ENCODE results near the gene C12orf56.
A peak's percentile ranks its signal among the peaks of the same experiment; 100 is the strongest.

Gene C12orf56

GRCh38 chr12:64390275-64390851, at the start of gene C12orf56:
Gene C12orf56 (minus strand): TSS chr12:64390758. CDS start chr12:64390565, 193 bp downstream.
- Mint-ChIP-seq H3K27me3 (peaks cover 34% of the 10 kb centered on the region), H3K4me3 (peak within 1 kb of the TSS; percentile 60), H3K4me1 (ENCODE audit: low read depth) (peaks cover 5% of the 10 kb centered on the region), H3K9me3 (no peaks in the 10 kb centered on the region), H3K36me3 (ENCODE audit: low read depth) (no peaks in the 10 kb centered on the region), H3K27ac (no peak within 1 kb of the TSS)
- intact Hi-C loops (cut with micrococcal nuclease) = loop anchor here (5.0 kb wide), 1 partner anchor 563 kb away; no protein-coding TSS in a partner anchor

- Mint-ChIP-seq H3K27me3 (no peaks in the 10 kb centered on the region), H3K36me3 (ENCODE audit: low read depth) (peaks cover 84% of the 10 kb centered on the region), H3K9me3 (no peaks in the 10 kb centered on the region), H3K27ac (no peak overlapping the region), H3K4me3 (no peak overlapping the region), H3K4me1 (ENCODE audit: low read depth) (no peaks in the 10 kb centered on the region)
- intact Hi-C loops (cut with micrococcal nuclease) = no loop called here
Measured at GRCh38 chr12:64440100-64440499, 49.5 kb upstream of the C12orf56 start.

DNA sequence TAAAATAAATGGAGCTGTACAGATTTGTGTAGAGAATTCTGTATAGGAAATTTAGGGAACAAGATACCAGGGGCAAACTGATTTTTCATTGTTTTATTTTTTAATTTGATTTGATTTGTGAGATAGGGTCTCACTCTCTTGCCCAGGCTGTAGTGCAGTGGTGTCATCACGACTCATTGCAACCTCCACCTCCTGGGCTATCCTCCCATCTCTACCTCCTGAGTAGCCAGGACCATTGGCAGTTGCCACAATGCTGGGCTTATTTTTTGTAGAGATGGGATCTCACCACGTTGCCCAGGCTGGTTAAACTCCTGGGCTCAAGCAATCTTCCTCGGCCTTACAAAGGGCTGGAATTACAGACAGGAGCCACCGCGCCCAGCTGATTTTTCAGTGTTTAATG, 43.4 kb upstream of the C12orf56 start:
- H3K4me1 Mint-ChIP-seq (ENCODE audit: low read depth) = no peaks in the 10 kb centered on the region
- no peaks in the 10 kb centered on the region for H3K9me3 Mint-ChIP-seq
- no peak overlapping the region for H3K4me3 Mint-ChIP-seq
- peaks cover 97% of the 10 kb centered on the region for H3K36me3 Mint-ChIP-seq (ENCODE audit: low read depth)
- no peak overlapping the region for H3K27ac Mint-ChIP-seq
- no peaks in the 10 kb centered on the region for H3K27me3 Mint-ChIP-seq
- intact Hi-C loops (cut with micrococcal nuclease) = no loop called here

DNA sequence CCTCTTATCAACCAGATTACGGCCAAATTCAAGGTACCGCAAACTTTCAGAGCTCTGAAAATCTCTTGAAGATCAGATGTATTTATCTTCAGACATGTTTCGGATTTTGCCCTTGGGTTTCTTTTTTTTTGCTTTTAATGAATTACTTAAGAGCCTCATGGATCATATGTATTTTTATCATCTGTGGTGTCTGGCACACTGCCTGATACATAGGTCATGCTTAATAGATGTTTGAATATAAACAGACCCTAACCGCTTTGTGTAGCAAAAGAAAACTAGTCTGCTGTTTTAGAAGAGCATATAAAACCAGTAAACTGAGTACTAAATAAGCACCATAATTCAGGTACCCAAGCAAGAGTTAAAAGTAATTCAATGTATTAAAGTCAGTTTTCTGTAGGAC, 41.2 kb upstream of the C12orf56 start:
- no peak overlapping the region for H3K4me3 Mint-ChIP-seq
- H3K9me3 Mint-ChIP-seq = no peaks in the 10 kb centered on the region
- no peaks in the 10 kb centered on the region for H3K27me3 Mint-ChIP-seq
- H3K27ac Mint-ChIP-seq = no peak overlapping the region
- intact Hi-C loops (cut with micrococcal nuclease) = no loop called here
- H3K4me1 Mint-ChIP-seq (ENCODE audit: low read depth) = no peaks in the 10 kb centered on the region
- peaks cover 96% of the 10 kb centered on the region for H3K36me3 Mint-ChIP-seq (ENCODE audit: low read depth)

- H3K27me3 Mint-ChIP-seq = no peaks in the 10 kb centered on the region
- no peak overlapping the region for H3K27ac Mint-ChIP-seq
- H3K4me1 Mint-ChIP-seq (ENCODE audit: low read depth) = no peaks in the 10 kb centered on the region
- peaks cover 96% of the 10 kb centered on the region for H3K36me3 Mint-ChIP-seq (ENCODE audit: low read depth)
- H3K9me3 Mint-ChIP-seq = no peaks in the 10 kb centered on the region
- intact Hi-C loops (cut with micrococcal nuclease) = no loop called here
- H3K4me3 Mint-ChIP-seq = no peak overlapping the region
Measured at GRCh38 chr12:64430886-64431285, 40.3 kb upstream of the C12orf56 start.

DNA sequence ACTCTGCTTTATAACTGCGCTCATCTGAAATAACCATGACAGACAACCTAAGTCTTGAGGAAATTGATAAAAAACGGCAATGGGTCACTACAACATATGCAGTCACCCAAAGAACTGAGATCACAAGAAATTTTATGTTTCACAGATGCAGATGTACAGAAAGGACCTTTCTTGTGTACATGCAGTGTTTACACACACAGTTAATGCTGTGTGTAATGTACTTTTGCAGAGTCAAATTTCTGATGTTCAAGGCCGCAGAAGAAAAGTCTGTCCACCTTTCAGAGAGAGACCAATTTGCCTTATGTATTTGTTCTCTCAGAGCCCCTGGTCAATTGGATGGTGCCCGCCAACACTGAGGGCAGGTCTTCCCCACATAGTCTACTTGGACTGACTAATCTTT, 38.4 kb upstream of the C12orf56 start:
- Mint-ChIP-seq H3K27ac (no peak overlapping the region), H3K4me1 (ENCODE audit: low read depth) (no peaks in the 10 kb centered on the region), H3K4me3 (no peak overlapping the region), H3K27me3 (no peaks in the 10 kb centered on the region), H3K36me3 (ENCODE audit: low read depth) (peaks cover 95% of the 10 kb centered on the region), H3K9me3 (no peaks in the 10 kb centered on the region)
- intact Hi-C loops (cut with micrococcal nuclease) = loop anchor here (5.0 kb wide), 1 partner anchor 58 kb away; no protein-coding TSS in a partner anchor

- H3K4me3 Mint-ChIP-seq = no peak overlapping the region
- H3K9me3 Mint-ChIP-seq = no peaks in the 10 kb centered on the region
- no peak overlapping the region for H3K27ac Mint-ChIP-seq
- no peaks in the 10 kb centered on the region for H3K27me3 Mint-ChIP-seq
- H3K36me3 Mint-ChIP-seq (ENCODE audit: low read depth) = peaks cover 97% of the 10 kb centered on the region
- H3K4me1 Mint-ChIP-seq (ENCODE audit: low read depth) = no peaks in the 10 kb centered on the region
- intact Hi-C loops (cut with micrococcal nuclease) = loop anchor here (5.0 kb wide), 1 partner anchor 59 kb away; no protein-coding TSS in a partner anchor
Measured at GRCh38 chr12:64427988-64428387, 37.4 kb upstream of the C12orf56 start.

GRCh38 chr12:64419696-64420095, 29.1 kb upstream of the C12orf56 start:
- no peak overlapping the region for H3K4me3 Mint-ChIP-seq
- H3K9me3 Mint-ChIP-seq = no peaks in the 10 kb centered on the region
- no peaks in the 10 kb centered on the region for H3K27me3 Mint-ChIP-seq
- intact Hi-C loops (cut with micrococcal nuclease) = no loop called here
- H3K4me1 Mint-ChIP-seq (ENCODE audit: low read depth) = no peaks in the 10 kb centered on the region
- H3K27ac Mint-ChIP-seq = no peak overlapping the region
- H3K36me3 Mint-ChIP-seq (ENCODE audit: low read depth) = peaks cover 91% of the 10 kb centered on the region

GRCh38 chr12:64418209-64418608, 27.7 kb upstream of the C12orf56 start:
- H3K4me3 Mint-ChIP-seq = no peak overlapping the region
- H3K27me3 Mint-ChIP-seq = no peaks in the 10 kb centered on the region
- H3K27ac Mint-ChIP-seq = no peak overlapping the region
- no peaks in the 10 kb centered on the region for H3K4me1 Mint-ChIP-seq (ENCODE audit: low read depth)
- H3K36me3 Mint-ChIP-seq (ENCODE audit: low read depth) = peaks cover 93% of the 10 kb centered on the region
- intact Hi-C loops (cut with micrococcal nuclease) = no loop called here
- H3K9me3 Mint-ChIP-seq = no peaks in the 10 kb centered on the region

DNA sequence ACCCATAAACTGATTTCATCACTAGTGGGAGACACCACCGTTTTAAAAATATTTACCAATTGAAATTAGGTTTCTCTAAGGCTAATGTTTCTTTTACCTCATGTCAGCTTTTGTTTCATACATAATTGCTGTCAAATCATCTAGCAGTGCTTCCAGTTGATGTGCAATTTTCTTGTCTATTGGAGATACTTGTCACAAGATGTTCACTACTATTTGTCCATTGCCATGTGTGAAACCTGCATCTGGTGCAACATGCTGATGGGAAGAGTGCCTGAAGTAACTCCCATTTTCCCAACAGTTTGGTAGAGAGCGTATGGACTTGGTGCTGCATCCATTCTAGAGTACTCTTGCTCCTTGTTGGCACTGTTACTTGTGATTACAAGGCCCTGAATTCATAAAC, 23.3 kb upstream of the C12orf56 start:
- intact Hi-C loops (cut with micrococcal nuclease) = no loop called here
- no peak overlapping the region for H3K27ac Mint-ChIP-seq
- no peaks in the 10 kb centered on the region for H3K9me3 Mint-ChIP-seq
- no peaks in the 10 kb centered on the region for H3K4me1 Mint-ChIP-seq (ENCODE audit: low read depth)
- no peaks in the 10 kb centered on the region for H3K27me3 Mint-ChIP-seq
- H3K4me3 Mint-ChIP-seq = no peak overlapping the region
- peaks cover 78% of the 10 kb centered on the region for H3K36me3 Mint-ChIP-seq (ENCODE audit: low read depth)

GRCh38 chr12:64412459-64412858, 21.9 kb upstream of the C12orf56 start:
- Mint-ChIP-seq H3K27me3 (no peaks in the 10 kb centered on the region), H3K4me1 (ENCODE audit: low read depth) (peaks cover 2% of the 10 kb centered on the region), H3K9me3 (no peaks in the 10 kb centered on the region), H3K36me3 (ENCODE audit: low read depth) (peaks cover 70% of the 10 kb centered on the region), H3K27ac (no peak overlapping the region), H3K4me3 (no peak overlapping the region)
- intact Hi-C loops (cut with micrococcal nuclease) = no loop called here

DNA sequence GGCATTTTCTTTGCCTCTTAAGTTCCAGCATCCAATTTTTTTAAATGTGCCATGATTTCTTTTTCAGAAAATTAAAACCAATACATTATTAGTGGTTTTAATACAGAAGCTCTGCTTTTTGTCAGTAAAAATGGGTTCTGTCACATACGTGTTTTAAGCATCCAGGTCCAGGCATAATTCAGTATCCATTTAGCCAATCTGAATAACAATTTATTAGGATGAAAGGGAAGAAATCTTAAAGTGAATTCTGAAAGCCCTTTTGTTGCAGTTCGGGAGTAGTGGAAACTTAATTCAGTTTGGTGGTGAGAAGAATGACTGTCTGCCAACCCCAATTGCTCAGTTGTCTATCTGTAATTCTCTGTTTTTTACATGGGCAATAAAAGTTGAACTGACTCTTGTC, 20.9 kb upstream of the C12orf56 start:
- H3K4me1 Mint-ChIP-seq (ENCODE audit: low read depth) = peaks cover 9% of the 10 kb centered on the region
- H3K27me3 Mint-ChIP-seq = no peaks in the 10 kb centered on the region
- H3K9me3 Mint-ChIP-seq = no peaks in the 10 kb centered on the region
- peaks cover 60% of the 10 kb centered on the region for H3K36me3 Mint-ChIP-seq (ENCODE audit: low read depth)
- no peak overlapping the region for H3K27ac Mint-ChIP-seq
- intact Hi-C loops (cut with micrococcal nuclease) = no loop called here
- H3K4me3 Mint-ChIP-seq = no peak overlapping the region

GRCh38 chr12:64407342-64408223, 17.0 kb upstream of the C12orf56 start:
- intact Hi-C loops (cut with micrococcal nuclease) = loop anchor here (5.0 kb wide), 1 partner anchor 45 kb away; the partner anchor contains the start of gene TBK1
- Mint-ChIP-seq H3K4me1 (ENCODE audit: low read depth) (peaks cover 19% of the 10 kb centered on the region), H3K9me3 (no peaks in the 10 kb centered on the region), H3K36me3 (ENCODE audit: low read depth) (peaks cover 29% of the 10 kb centered on the region), H3K27me3 (no peaks in the 10 kb centered on the region), H3K27ac (no peak overlapping the region), H3K4me3 (no peak overlapping the region)

DNA sequence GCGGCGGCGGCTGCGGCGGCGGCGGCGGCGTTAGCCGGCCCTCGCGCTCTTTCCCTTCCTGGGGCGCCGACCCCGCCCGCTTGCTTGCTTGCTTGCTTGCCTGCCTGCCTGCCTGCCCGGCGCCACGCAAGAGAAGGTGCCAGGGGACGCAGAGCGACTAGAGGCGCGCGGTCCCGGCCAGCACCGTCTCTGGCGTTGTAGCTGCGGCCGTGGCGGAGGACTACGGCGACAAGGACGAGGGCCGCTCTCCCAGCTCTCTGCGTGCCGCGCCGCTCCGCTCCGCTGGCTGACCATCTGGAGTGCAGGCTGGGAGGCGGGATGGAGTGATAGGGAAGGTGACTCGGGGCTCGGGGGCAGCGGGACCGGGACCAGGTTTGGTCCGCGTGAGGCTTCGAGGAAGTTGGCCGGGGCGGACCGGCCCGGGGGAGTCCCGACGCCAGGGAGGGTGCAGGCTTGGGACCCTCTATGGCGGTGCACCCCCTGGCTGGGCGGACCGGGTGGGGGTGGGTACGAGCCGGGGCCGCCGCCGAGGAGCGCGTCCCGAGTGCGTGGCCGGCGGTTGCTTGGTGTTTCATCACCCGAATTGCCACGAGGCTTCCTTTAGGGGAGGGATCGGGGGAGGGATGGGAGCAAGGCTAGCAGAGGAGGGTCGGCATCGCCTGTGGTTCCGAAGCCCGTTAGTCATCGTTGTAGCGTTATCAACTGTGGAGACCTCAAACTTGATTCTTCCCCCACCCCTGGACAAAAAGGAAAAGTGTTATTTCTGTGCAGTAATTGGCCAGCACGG, 14.1 kb upstream of the C12orf56 start:
- Mint-ChIP-seq H3K4me1 (ENCODE audit: low read depth) (peaks cover 19% of the 10 kb centered on the region), H3K27ac (peak overlapping the region; percentile 95), H3K9me3 (no peaks in the 10 kb centered on the region), H3K27me3 (no peaks in the 10 kb centered on the region), H3K36me3 (ENCODE audit: low read depth) (peaks cover 10% of the 10 kb centered on the region), H3K4me3 (peak overlapping the region; percentile 93)
- intact Hi-C loops (cut with micrococcal nuclease) = loop anchor here (5.0 kb wide), 1 partner anchor 48 kb away; the partner anchor contains the start of gene TBK1
